Kidney capillary endothelial cell (primary cell): ENCODE results near the gene SMIM38.

Experiments
- DNase-seq: peaks from one replicate; pipeline ENCODE4 v3.0.0-alpha.2; 2018; ENCODE audit warnings: low spot score

SMIM38 gene

GRCh38 chr11:69183613-69184012, 27.9 kb downstream of the SMIM38 start:
- DNase-seq = no peak

GRCh38 chr11:69186316-69187260, 30.9 kb downstream of the SMIM38 start:
- no peak for DNase-seq

GRCh38 chr11:69187540-69188065, 31.9 kb downstream of the SMIM38 start:
- DNase-seq = no peak

DNA sequence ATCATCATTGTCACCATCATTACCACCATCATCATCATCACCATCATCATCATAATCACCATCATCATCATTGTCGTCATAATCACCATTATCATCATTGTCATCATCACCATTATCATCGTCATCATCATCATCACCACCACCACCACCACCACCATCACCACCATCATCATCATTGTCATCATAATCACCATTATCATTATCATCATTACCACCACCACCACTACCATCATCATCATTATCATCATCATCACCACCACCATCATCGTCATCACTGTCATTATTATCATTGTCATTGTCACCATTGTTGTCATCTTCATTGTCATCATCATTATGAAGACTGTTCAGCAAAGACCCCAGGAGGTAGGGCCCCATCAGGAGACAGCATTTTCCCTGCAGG, 33.3 kb downstream of the SMIM38 start:
- no peak for DNase-seq

DNA sequence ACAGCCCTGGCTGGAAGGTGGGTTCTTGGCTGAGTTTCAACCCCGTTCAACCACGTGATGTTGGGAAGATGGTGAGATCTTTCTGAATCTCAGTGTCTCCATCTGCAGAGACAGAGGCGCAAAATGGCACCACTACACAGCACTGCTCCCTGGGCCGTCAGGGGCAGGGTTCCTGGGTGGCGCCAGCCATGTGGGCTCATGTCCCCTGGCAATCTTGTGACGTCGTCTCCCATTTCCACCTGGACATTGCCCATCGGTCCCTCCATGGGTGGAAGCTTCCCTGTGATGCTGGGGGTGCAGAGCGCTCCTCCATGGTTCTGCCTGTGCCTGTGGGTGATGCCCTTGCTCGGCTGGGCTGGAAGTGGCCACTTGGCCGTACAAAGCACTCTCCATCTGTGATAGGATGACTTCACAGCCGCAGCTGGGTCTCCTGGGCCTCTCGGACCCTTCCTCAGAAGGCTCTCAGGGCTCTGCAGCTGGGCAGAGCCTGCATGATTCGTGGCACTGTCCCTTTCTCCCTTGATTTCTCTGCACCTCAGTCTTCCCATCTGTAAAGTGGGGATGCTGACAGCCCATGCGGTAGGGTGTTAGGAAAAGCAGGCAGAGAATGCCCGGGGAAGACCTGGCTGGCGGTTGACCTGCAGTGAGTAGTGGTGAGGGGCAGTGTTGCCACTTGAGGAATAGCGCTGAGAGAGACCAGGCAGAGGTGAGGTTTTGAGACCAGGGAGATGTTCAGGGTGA, 35.2 kb downstream of the SMIM38 start:
- DNase-seq = no peak

GRCh38 chr11:69192301-69192721, 36.6 kb downstream of the SMIM38 start:
- no peak for DNase-seq

DNA sequence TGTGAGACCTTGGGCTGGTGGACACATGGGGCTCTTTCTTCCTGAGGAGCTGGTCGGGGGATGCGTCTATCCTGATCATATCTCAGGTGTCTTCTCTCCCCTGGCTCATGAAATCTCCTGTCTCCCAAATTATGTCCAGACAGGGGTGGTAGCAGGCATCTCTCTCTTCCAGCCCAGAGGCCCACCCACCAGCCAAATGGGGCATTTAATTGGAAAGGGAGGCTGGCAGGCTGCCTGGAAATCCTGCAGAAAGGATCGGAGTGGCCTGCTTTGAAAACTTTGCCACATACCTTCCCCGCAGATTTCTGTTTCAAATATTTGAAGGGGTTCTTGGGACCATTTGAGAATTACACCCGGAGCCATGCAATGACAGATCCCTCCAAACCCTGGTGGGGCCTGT, 37.4 kb downstream of the SMIM38 start:
- DNase-seq = no peak

GRCh38 chr11:69193629-69194028, 37.9 kb downstream of the SMIM38 start:
- DNase-seq = no peak

- DNase-seq = no peak
Measured at GRCh38 chr11:69194396-69194795, 38.7 kb downstream of the SMIM38 start.

DNA sequence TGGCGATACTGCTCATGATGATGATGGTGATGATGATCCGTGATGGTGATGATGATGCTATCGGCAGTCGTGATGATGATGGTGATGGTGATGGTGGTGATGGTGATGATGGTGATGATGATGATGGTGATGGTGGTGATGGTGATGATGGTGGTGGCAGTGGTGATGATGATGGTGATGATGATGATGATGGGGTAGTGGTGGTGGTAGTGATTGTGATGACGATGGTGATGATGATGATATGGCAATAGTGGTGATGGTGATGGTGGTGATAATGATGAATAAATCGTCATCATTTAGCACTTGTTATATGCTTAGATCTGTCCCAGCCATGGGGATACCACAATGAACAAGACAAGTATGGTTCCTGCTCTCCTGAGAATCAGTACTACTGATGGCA, 39.2 kb downstream of the SMIM38 start:
- no peak for DNase-seq

DNA sequence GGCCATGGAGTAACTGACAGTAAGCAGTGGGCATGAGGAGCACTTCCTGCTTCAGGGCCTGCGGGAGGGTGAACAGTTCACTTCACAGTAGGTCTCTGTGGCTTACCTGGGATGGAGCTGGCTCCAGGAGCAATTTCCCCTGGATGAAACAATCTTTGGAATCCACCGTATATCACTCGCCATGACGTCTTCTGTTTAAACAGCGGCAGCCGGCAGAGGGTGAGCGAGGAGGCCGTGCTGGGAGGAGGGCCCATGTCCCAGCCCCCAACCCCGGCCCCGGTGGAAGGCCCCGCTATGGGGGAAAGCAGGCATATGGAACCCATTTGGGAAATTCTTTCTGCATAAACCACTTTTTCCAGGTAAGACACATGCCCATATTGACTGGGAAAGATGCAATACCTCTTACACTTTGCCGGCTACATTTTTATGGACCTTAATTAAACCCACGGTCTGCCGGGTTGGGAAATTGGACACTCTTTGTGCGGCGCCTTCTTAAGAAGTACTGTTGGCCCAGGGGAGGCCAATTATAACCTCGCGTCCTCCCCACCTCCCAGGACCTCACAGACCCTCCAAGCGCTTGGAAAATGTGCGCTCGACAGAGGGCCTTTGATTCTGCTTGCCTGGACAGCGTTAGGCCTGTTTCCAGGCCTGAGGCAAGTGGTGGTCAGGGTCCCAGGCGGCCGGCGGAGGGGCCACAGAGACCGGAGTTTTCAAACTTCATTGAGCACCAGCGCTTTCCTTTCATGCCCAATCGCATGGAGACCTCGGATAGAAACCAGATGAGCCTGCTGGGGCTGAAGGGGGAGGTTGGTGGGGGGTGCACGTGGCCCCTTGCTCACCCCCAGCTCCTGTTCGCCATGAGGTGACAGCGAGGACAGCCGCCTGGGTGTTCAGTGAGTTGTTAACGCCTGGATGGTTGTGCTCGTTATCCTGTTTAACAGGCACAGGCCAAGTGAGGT, 40.4 kb downstream of the SMIM38 start:
- no peak for DNase-seq

- no peak for DNase-seq
Measured at GRCh38 chr11:69196783-69197169, 41.0 kb downstream of the SMIM38 start.

GRCh38 chr11:69198891-69199582, 43.3 kb downstream of the SMIM38 start:
- no peak for DNase-seq

- DNase-seq = no peak
Measured at GRCh38 chr11:69199583-69200315, 44.0 kb downstream of the SMIM38 start.

DNA sequence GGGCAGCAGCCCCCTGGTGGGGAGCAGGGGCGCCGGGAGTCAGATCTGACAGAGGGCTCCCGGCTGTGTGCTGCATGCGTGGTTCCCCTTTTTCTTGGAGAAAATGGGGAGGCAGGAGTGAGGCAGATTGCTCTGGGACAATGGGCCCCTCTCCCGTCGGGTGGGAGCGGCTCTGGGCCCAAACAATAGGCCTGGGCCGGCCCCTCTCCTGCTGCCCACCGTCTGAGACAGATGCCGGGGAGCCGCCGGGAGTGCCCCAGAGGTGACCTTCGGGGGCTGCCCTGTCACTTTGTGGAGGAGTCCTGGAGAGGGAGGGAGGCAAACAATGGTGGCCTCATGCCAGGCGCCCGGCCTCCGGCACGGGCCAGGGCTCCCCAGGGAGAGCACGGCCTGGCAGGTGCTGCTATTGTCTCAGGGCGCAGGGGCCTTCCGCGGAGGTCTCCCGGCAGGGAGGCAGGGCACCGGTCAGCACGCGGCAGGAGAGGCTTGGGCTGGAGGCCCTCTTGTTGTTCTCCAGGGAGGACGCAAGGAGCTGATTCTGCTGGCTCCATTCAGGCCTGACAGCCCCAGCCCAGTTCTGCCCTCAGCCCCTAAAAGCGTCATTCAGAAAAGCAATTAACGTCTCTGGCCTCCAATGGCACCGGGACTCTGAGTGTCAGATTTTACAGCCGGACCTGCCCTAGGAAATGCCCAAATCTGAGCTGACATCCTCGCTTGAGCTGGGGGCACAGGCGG, 44.8 kb downstream of the SMIM38 start:
- no peak for DNase-seq

DNA sequence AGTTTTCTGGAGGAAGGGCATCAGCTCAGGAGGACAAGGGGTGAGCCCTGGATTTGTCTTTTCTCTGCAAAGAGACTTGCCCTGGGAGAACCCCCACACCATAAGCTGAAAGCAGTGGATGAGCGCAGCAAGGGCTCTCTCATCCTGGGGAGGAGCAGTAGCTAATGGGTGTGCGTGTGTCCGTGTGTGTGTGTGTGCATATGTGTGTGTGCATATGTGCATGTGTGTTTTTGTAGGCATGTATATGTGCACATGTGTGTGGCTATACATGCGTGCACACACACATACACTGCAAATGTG, 45.3 kb downstream of the SMIM38 start:
- no peak for DNase-seq

DNA sequence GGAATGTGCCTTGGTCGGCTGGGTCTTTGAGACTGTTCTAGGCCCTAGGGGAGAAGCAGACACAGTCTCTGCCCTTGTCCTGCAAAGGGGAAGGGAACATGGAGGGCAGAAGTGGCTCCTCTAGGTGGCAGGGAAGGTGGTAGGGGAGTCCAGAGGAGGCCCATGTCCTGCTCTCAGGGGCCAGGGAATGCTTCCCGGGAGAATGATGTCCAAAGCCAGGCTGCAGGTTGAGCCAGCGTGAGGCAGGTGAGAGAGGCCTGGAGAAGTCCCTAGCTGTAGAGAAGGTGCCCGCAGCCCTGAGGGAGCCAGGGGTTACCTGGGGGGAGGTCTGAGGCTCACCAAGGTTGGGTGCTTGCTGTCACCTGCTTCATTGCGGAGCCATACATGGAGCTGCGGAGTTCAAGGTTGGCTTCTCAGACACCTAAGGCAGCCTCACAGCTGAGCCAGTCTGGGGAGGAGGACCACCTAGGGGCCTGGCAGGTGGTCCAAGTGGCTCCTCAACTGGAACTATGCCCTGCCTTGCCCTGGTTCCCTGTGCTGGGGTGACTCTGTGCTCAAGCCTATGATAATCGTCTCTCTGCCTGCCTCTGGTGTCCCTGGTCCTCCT, 46.1 kb downstream of the SMIM38 start:
- no peak for DNase-seq

DNA sequence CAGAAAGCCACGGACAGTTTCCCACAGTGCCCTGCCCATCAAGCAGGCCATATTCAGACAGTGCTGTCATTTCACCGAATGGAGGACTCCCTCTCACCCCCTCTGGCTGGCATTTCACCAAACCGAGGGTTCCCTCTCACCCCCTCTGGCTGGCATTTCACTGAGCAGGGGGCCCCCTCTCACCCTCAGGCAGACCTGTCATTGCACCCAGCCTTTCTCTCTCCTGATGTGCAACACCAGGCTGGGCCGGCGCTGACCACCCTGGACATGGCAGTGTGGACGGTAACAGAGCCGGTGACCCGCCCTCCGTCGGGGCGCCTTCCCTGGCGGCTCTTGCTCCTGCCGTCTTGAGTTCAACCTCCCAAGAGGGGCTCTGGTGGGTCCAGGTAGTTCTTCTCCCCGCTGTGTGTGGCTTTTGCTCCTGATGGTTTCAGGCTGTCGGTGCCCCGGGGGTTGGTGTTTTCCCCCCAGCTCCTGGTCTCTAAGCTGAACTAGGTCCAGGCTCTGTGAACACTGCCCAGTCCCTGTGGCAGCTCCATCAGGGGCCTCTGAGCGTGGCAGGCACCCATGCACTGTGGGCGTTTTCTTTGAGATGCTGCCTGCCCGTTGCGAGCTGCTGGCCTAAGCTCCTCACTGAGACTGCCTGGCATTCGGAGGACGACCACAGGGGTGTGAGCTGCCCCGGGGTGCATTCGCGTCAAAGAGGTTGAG, 46.9 kb downstream of the SMIM38 start:
- DNase-seq = no peak

GRCh38 chr11:69203381-69203780, 47.6 kb downstream of the SMIM38 start:
- no peak for DNase-seq
